Measurements from ENCODE around the gene TRNT1.

GRCh38 chr3:3194861-3195260, 68.1 kb downstream of the TRNT1 start:
- TF ChIP-seq CTCF (IDR thresholded peaks at IDR 0.05; ENCODE audit: control extremely low read depth in 1 of 3, insufficient read depth in 1 of 3, low read depth in 1 of 3, low read length in 3 of 3) (no peak), BCL11A (IDR thresholded peaks at IDR 0.05; ENCODE audit: low read depth in 2 of 2, low read length in 2 of 2) (no peak), SIRT6 (IDR thresholded peaks at IDR 0.05; ENCODE audit: low read length) (no peak), ATF3 (IDR thresholded peaks at IDR 0.05; ENCODE audit: insufficient read depth, low read depth, low read length) (no peak), EZH2 (IDR thresholded peaks at IDR 0.05; ENCODE audit: low read depth, low read length, severe bottlenecking) (no peak), MAFK (IDR thresholded peaks at IDR 0.05; ENCODE audit: low read depth, low read length) (no peak), PHF8 (conservative IDR thresholded peaks at IDR 0.05; ENCODE audit: low read depth, low read length) (no peak)
